Caco-2 (cell line): ENCODE results near the gene ME3. TPM values are rescaled to one million over a fixed set of nuclear protein-coding genes. Genes with fewer than 3 reads are reported as not detected.

Experiments used
- BruUV-seq: library from RNA; stranded (reverse); fragments of 400-500 nt; replicated peaks from 2 replicates; lab custom pipeline; 2021; lab: Mats Ljungman, UMichigan
- CTCF ChIA-PET: fragments of 300-600 bp; sonication (Branson Sonifier 250); formaldehyde crosslinking; loops from one replicate; lab custom pipeline; 2022; ENCODE audit warnings: antibody characterized with exemption; lab: Charles Lee
- POLR2A ChIA-PET: fragments of 300-600 bp; sonication (Branson Sonifier 250); formaldehyde crosslinking; loops from one replicate; lab custom pipeline; 2022; ENCODE audit warnings: antibody characterized with exemption; lab: Charles Lee
- DNase-seq, 2 experiments: peaks; one replicate each; pipeline versions ENCODE4 v3.0.0 to v3.0.0-alpha.2; 2020 to 2022
- H3K27me3 ChIP-seq: replicated peaks from 2 replicates; pipeline ENCODE4 v1.6.0; 2011; ENCODE audit warnings: low read length; ENCODE audit not compliant: control insufficient read depth, insufficient read depth
- H3K36me3 ChIP-seq: 2 replicates; pipeline ENCODE4 v1.5.1; 2011; ENCODE audit warnings: low read length; ENCODE audit not compliant: control insufficient read depth, insufficient read depth
- H3K4me1 ChIP-seq: fragments of 250-450 bp; sonication (Bioruptor Pico); 2 replicates; pipeline ENCODE4 v1.5.1; 2020; ENCODE audit warnings: mild to moderate bottlenecking
- H3K4me3 ChIP-seq: 2 replicates; pipeline ENCODE4 v1.5.1; 2011; ENCODE audit warnings: low read depth, mild to moderate bottlenecking, control low read depth, low read length
- H3K9me3 ChIP-seq: fragments of 250-450 bp; sonication (Bioruptor Pico); 2 replicates; pipeline ENCODE4 v1.5.1; 2020; ENCODE audit warnings: mild to moderate bottlenecking, moderate library complexity
- H3K27ac Mint-ChIP-seq: one replicate; pipeline ENCODE4 v1.8.0; 2022; ENCODE audit warnings: mixed read lengths; ENCODE audit not compliant: unreplicated experiment
- H3K27me3 Mint-ChIP-seq: one replicate; pipeline ENCODE4 v1.8.0; 2022; ENCODE audit warnings: mixed read lengths; ENCODE audit not compliant: insufficient read depth, unreplicated experiment
- H3K36me3 Mint-ChIP-seq: one replicate; pipeline ENCODE4 v1.8.0; 2022; ENCODE audit warnings: mild to moderate bottlenecking, mixed read lengths; ENCODE audit not compliant: insufficient read depth, unreplicated experiment
- H3K4me1 Mint-ChIP-seq: one replicate; pipeline ENCODE4 v1.8.0; 2022; ENCODE audit warnings: low read depth, mixed read lengths; ENCODE audit not compliant: unreplicated experiment
- H3K4me3 Mint-ChIP-seq: one replicate; pipeline ENCODE4 v1.8.0; 2022; ENCODE audit warnings: mild to moderate bottlenecking, moderate library complexity, mixed read lengths; ENCODE audit not compliant: unreplicated experiment
- H3K9me3 Mint-ChIP-seq: one replicate; pipeline ENCODE4 v1.8.0; 2022; ENCODE audit warnings: mixed read lengths; ENCODE audit not compliant: unreplicated experiment
- intact Hi-C: fragments of 100-400 bp; cut with micrococcal nuclease; formaldehyde crosslinking; loops from one replicate; pipeline ENCODE4 v1.10.0; 2022; ENCODE audit not compliant: unreplicated experiment
- total RNA-seq: library from RNA; stranded (reverse); gene quantifications from 2 replicates; pipeline ENCODE4 v1.2.3, GENCODE V29; 2022
- TF ChIP-seq, protein P1 (sequence below), 2 experiments: fragments of 200-600 bp in 1 of 2; IDR thresholded peaks; 1 replicate in 1 of 2; 2 replicates in 1 of 2; pipeline versions ENCODE4 v1.5.1 to v1.8.0; 2011 to 2022; ENCODE audit warnings: antibody characterized with exemption in 1 of 2, control low read depth in 1 of 2, inconsistent platforms in 1 of 2, low read depth in 1 of 2, low read length in 1 of 2, mild to moderate bottlenecking in 1 of 2, moderate library complexity in 1 of 2; ENCODE audit not compliant: insufficient read depth in 1 of 2, severe bottlenecking in 1 of 2, unreplicated experiment in 1 of 2

Gene ME3
- total RNA-seq, 1 experiment from 2014 or later: 32.8 TPM

DNA sequence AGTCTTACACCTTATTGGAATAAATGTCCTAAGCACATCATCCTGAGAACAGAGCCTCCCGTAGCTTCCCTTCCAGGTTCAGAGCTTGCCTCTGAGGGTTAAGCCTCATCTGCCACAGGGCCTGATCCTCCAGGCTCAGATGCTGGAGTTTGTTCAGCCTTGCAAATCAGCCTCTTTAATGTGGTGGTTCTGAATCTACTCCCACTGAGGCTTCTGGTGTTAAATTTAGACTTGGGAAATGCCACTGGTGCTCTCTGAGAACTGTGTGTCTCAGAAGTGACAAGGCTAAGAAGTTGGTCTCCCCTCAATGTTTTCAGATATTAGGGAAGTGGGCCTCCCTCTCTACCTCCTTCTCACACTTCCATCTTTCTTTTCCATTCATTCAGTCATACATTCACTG is 229.0 kb downstream of the ME3 start:
- DNase-seq: no peak
- H3K4me1 Mint-ChIP-seq: no peaks in the 10 kb centered on the region
- Histone ChIP-seq H3K4me3 (no peak overlapping the region), H3K9me3 (no peaks in the 10 kb centered on the region), H3K36me3 (no peaks in the 10 kb centered on the region), H3K27me3 (no peaks in the 10 kb centered on the region), H3K4me1 (no peaks in the 10 kb centered on the region)
- POLR2A ChIA-PET: no interaction called here
- TF ChIP-seq, protein P1, sequence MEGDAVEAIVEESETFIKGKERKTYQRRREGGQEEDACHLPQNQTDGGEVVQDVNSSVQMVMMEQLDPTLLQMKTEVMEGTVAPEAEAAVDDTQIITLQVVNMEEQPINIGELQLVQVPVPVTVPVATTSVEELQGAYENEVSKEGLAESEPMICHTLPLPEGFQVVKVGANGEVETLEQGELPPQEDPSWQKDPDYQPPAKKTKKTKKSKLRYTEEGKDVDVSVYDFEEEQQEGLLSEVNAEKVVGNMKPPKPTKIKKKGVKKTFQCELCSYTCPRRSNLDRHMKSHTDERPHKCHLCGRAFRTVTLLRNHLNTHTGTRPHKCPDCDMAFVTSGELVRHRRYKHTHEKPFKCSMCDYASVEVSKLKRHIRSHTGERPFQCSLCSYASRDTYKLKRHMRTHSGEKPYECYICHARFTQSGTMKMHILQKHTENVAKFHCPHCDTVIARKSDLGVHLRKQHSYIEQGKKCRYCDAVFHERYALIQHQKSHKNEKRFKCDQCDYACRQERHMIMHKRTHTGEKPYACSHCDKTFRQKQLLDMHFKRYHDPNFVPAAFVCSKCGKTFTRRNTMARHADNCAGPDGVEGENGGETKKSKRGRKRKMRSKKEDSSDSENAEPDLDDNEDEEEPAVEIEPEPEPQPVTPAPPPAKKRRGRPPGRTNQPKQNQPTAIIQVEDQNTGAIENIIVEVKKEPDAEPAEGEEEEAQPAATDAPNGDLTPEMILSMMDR (IDR thresholded peaks at IDR 0.05; ENCODE audit: insufficient read depth in 1 of 2, low read depth in 1 of 2, low read length in 1 of 2, severe bottlenecking in 1 of 2, unreplicated experiment in 1 of 2): no peak
- no peaks in the 10 kb centered on the region for H3K9me3 Mint-ChIP-seq
- no peaks in the 10 kb centered on the region for H3K27me3 Mint-ChIP-seq
- H3K27ac Mint-ChIP-seq: no peak overlapping the region
- H3K36me3 Mint-ChIP-seq: no peaks in the 10 kb centered on the region
- no TSS peak for BruUV-seq
- intact Hi-C loops: no loop called here
- CTCF ChIA-PET: no interaction called here
- H3K4me3 Mint-ChIP-seq: no peak overlapping the region

DNA sequence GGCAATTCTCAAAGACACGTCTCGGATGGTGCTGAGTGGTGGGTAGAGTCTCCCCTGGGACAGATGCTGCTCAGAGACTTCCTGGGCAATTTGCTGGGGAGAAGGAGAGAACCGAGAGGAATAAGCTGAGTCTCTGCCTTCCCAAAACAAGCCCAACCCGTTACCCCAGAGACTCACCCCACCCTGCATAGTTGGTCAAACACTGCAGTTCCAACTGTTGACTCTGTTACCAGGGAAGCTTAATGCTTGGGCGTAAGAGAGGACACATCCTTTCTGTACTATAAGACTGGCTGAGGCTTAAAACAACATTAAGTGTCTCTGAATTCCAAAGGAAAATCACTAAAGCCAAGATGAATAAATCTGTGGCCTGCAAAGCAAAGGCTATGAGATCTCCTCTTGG is 229.6 kb downstream of the ME3 start:
- Mint-ChIP-seq H3K4me1 (no peaks in the 10 kb centered on the region), H3K27me3 (no peaks in the 10 kb centered on the region), H3K4me3 (no peak overlapping the region), H3K27ac (no peak overlapping the region), H3K9me3 (no peaks in the 10 kb centered on the region), H3K36me3 (no peaks in the 10 kb centered on the region)
- ChIA-PET CTCF (no interaction called here), POLR2A (no interaction called here)
- BruUV-seq: no TSS peak
- DNase-seq: no peak
- Histone ChIP-seq H3K4me3 (no peak overlapping the region), H3K9me3 (no peaks in the 10 kb centered on the region), H3K36me3 (no peaks in the 10 kb centered on the region), H3K27me3 (no peaks in the 10 kb centered on the region), H3K4me1 (no peaks in the 10 kb centered on the region)
- TF ChIP-seq, protein P1 (IDR thresholded peaks at IDR 0.05; ENCODE audit: insufficient read depth in 1 of 2, low read depth in 1 of 2, low read length in 1 of 2, severe bottlenecking in 1 of 2, unreplicated experiment in 1 of 2): no peak
- intact Hi-C loops: no loop called here

DNA sequence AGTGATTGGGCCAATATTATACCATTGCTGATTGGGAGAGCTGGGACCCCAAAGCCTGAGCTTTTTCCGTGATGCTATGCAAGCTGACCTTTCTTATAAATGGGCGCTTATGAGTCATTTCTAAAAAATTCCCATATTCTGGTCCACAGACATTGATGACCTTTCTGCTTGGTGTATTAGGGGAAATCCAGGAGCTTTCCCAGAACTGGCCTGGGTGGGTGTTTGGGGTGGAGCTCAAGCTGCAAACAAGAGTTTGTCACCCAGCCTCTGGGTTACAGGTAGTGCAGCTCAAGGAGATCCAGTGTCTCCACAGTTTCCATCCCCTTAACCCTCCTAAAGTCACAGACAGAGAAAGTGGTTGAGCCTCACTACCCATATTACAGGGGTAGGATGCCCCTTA is 230.0 kb downstream of the ME3 start:
- POLR2A ChIA-PET: no interaction called here

More for the DNA sequence above, 230.0 kb downstream of the ME3 start:
- DNase-seq: no peak
- Histone ChIP-seq H3K4me3 (no peak overlapping the region), H3K36me3 (no peaks in the 10 kb centered on the region), H3K9me3 (no peaks in the 10 kb centered on the region), H3K27me3 (no peaks in the 10 kb centered on the region), H3K4me1 (no peaks in the 10 kb centered on the region)
- no peaks in the 10 kb centered on the region for H3K36me3 Mint-ChIP-seq
- H3K27me3 Mint-ChIP-seq: no peaks in the 10 kb centered on the region
- intact Hi-C loops: no loop called here
- no peaks in the 10 kb centered on the region for H3K9me3 Mint-ChIP-seq
- no TSS peak for BruUV-seq
- CTCF ChIA-PET: no interaction called here
- H3K4me3 Mint-ChIP-seq: no peak overlapping the region
- TF ChIP-seq, protein P1 (IDR thresholded peaks at IDR 0.05; ENCODE audit: insufficient read depth in 1 of 2, low read depth in 1 of 2, low read length in 1 of 2, severe bottlenecking in 1 of 2, unreplicated experiment in 1 of 2): no peak
- H3K27ac Mint-ChIP-seq: no peak overlapping the region
- H3K4me1 Mint-ChIP-seq: no peaks in the 10 kb centered on the region
